HepG2 (cell line): Measurements from ENCODE around the gene TEX30. TPM values are rescaled to one million over a fixed set of nuclear protein-coding genes. Genes with fewer than 3 reads are reported as not detected.
A peak's percentile ranks its signal among the peaks of the same experiment; 100 is the strongest.

ENCODE experiments used
- CHD4 ChIP-seq: fragments of 200-600 bp; sonication (generic); IDR thresholded peaks from 2 replicates; pipeline ENCODE4 v1.7.0; 2017; ENCODE audit warnings: mild to moderate bottlenecking, low read length, borderline replicate concordance
- FOSL2 ChIP-seq: sonication (generic); formaldehyde crosslinking; IDR thresholded peaks from 2 replicates; pipeline ENCODE4 v1.4.0; 2020; ENCODE audit warnings: missing genetic modification reagents
- FOXA1 ChIP-seq, 2 experiments: fragments of 450-650 bp in 1 of 2; sonication (generic) in 1 of 2; formaldehyde crosslinking in 1 of 2; IDR thresholded peaks; 2 replicates each; pipeline versions ENCODE4 v1.4.0 to v1.6.1; 2016 to 2020; ENCODE audit warnings: missing genetic modification reagents in 1 of 2
- HDAC2 ChIP-seq: sonication (generic); formaldehyde crosslinking; IDR thresholded peaks from 2 replicates; pipeline ENCODE4 v1.4.0; 2020; ENCODE audit warnings: missing genetic modification reagents
- HMGXB3 ChIP-seq: sonication (generic); formaldehyde crosslinking; IDR thresholded peaks from 2 replicates; pipeline ENCODE4 v1.4.0; 2020; ENCODE audit warnings: missing genetic modification reagents, borderline replicate concordance
- KDM2A ChIP-seq: sonication (generic); formaldehyde crosslinking; IDR thresholded peaks from 2 replicates; pipeline ENCODE4 v1.4.0; 2020; ENCODE audit warnings: low read depth, missing genetic modification reagents, borderline replicate concordance
- KMT2B ChIP-seq: IDR thresholded peaks from 2 replicates; pipeline ENCODE4 v1.6.1; 2016; ENCODE audit warnings: missing genetic modification reagents, missing compliant biosample characterization
- MNT ChIP-seq: fragments of 450-650 bp; IDR thresholded peaks from 2 replicates; pipeline ENCODE4 v1.6.1; 2016
- PHF8 ChIP-seq: sonication (generic); formaldehyde crosslinking; IDR thresholded peaks from 2 replicates; pipeline ENCODE4 v1.5.0; 2020; ENCODE audit warnings: missing genetic modification reagents
- POGK ChIP-seq: sonication (generic); formaldehyde crosslinking; conservative IDR thresholded peaks from 2 replicates; pipeline ENCODE4 v1.8.0; 2022; ENCODE audit warnings: mild to moderate bottlenecking, moderate library complexity, missing genetic modification reagents
- POLR2G ChIP-seq: fragments of 200-400 bp; formaldehyde crosslinking; IDR thresholded peaks from 2 replicates; pipeline ENCODE4 v1.6.1; 2018; ENCODE audit warnings: mild to moderate bottlenecking, low read depth, low read length, moderate library complexity
- RNF2 ChIP-seq: fragments of 450-650 bp; conservative IDR thresholded peaks from 2 replicates; pipeline ENCODE4 v1.6.1; 2016; ENCODE audit warnings: low read depth
- SAP130 ChIP-seq: IDR thresholded peaks from 2 replicates; pipeline ENCODE4 v1.6.1; 2016; ENCODE audit warnings: low read depth
- U2AF2 ChIP-seq: fragments of 200-400 bp; formaldehyde crosslinking; IDR thresholded peaks from 2 replicates; pipeline ENCODE4 v1.6.1; 2017; ENCODE audit warnings: low read depth, mild to moderate bottlenecking, low read length
- ZGPAT ChIP-seq: IDR thresholded peaks from 2 replicates; pipeline ENCODE4 v1.6.1; 2016; ENCODE audit warnings: mild to moderate bottlenecking
- ZNF264 ChIP-seq: sonication (generic); formaldehyde crosslinking; IDR thresholded peaks from 2 replicates; pipeline ENCODE4 v1.4.0; 2020; ENCODE audit warnings: missing genetic modification reagents
- ZNF414 ChIP-seq: sonication (generic); formaldehyde crosslinking; IDR thresholded peaks from 2 replicates; pipeline ENCODE4 v1.5.0; 2020; ENCODE audit warnings: missing genetic modification reagents
- ZNF589 ChIP-seq: sonication (generic); formaldehyde crosslinking; conservative IDR thresholded peaks from 2 replicates; pipeline ENCODE4 v1.8.0; 2022; ENCODE audit warnings: mild to moderate bottlenecking, moderate library complexity, missing genetic modification reagents
- ZNF75D ChIP-seq: sonication (generic); formaldehyde crosslinking; IDR thresholded peaks from 2 replicates; pipeline ENCODE4 v1.8.1; 2023; ENCODE audit warnings: missing genetic modification reagents, mild to moderate bottlenecking, borderline replicate concordance
- polyA plus RNA-seq, 8 experiments: library from polyadenylated mRNA; depleted of rRNA in 3 of 8; stranded (reverse) in 7 of 8; unstranded in 1 of 8; fragments of >200 nt; fragmentation: Illumina TruSeq in 4 of 8; extraction: Trizol in 4 of 8; gene quantifications; 2 replicates each; pipeline versions ENCODE4 v1.2.1 to v1.2.3, GENCODE V29; 2011 to 2016; ENCODE audit warnings: low read depth in 4 of 8, missing spikeins in 1 of 8, mixed read lengths in 1 of 8; ENCODE audit not compliant: insufficient read depth in 1 of 8
- total RNA-seq, 5 experiments: library from RNA; depleted of rRNA; stranded (reverse); fragments of >200 nt; fragmentation: Illumina TruSeq; extraction: Trizol; gene quantifications; 2 replicates each; pipeline ENCODE4 v1.2.3, GENCODE V29; 2016; ENCODE audit warnings: low read depth in 1 of 5

Gene TEX30
- total and polyA plus RNA-seq, 2 of the 13 experiments (the other 11 are each of a cell fraction or from before 2014, with no cell fraction given): 0.60 to 1.2 TPM

GRCh38 chr13:102798581-102799425, 25.2 kb upstream of the TEX30 start, which contains the start of the genes BIVM and POGLUT2 (continued):
- TF ChIP-seq HMGXB3 (CRISPR knock-in tag): peak; percentile 100
- no peak for TF ChIP-seq ZNF589
- no peak for TF ChIP-seq RNF2
- 0 out of 2 replicates have a peak, but pooled peaks have one; percentile 32 for TF ChIP-seq ZNF414
- no peak for TF ChIP-seq FOSL2 (CRISPR knock-in tag)
- TF ChIP-seq SAP130 (CRISPR knock-in tag): peak; percentile 82
- TF ChIP-seq U2AF2: no peak
- TF ChIP-seq FOXA1 (IDR thresholded peaks at IDR 0.05): no peak
- 0 out of 2 replicates have a peak, but pooled peaks have one; percentile 19 for TF ChIP-seq FOXA1 (CRISPR knock-in tag; IDR thresholded peaks at IDR 0.05)
- no peak; the same call in 1 of the 2 replicates for TF ChIP-seq MNT
- TF ChIP-seq ZGPAT (CRISPR knock-in tag): peak; percentile 39; the same call in 1 of the 2 replicates
- TF ChIP-seq CHD4: no peak
- TF ChIP-seq KMT2B (CRISPR knock-in tag): peak; percentile 90
- TF ChIP-seq KDM2A (CRISPR knock-in tag): peak; percentile 62
- no peak for TF ChIP-seq ZNF75D (CRISPR knock-in tag)
- peak; percentile 71 for TF ChIP-seq POLR2G
- peak; percentile 49; the same call in 1 of the 2 replicates for TF ChIP-seq POGK (CRISPR knock-in tag)
- TF ChIP-seq ZNF264 (CRISPR knock-in tag): 0 out of 2 replicates have a peak, but pooled peaks have one; percentile 41
- peak; percentile 37; the same call in 1 of the 2 replicates for TF ChIP-seq HDAC2 (CRISPR knock-in tag)
- TF ChIP-seq PHF8 (CRISPR knock-in tag): peak; percentile 81
